Dedifferentiated amniotic fluid mesenchymal stem cell (primary cell): ENCODE data around the gene KDM7A.
"Not testable (repeated sequence)": the region's sequence is repeated elsewhere in the genome, so short reads cannot be mapped to it uniquely, and the experiment has no call there.

Experiments
- DNase-seq: peaks from one replicate; pipeline ENCODE4 v3.0.0-alpha.2; 2016; ENCODE audit errors: extremely low spot score

Gene KDM7A

DNA sequence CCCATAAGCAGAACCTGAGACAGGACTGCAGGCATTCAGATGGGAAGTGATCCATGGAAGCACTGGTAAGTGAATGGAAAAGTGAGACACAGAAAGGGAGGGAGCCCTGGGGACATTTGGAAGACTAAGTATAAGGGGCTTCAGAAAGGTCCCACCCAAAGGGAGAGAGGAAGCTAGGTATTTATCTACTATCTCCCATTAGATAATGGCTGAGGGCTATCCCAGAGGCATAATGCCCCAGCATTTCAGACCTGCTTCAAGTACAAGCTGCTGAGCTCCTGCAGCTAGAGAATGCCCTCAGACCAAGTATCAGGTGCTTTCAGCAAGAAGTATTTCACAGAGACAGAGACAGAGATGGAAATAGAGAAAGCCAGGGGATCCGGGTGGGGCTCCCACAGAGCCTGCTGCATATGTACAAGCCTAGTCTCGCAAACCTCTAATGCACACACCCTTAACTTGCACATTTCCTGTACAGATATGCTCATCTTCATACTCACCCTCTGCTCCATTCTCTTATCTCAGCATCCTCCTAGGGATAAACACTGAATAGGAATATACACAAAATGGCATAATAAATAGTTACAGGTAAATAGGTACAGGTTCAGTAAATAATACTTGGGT lies 20.2 kb downstream of the KDM7A start:
- no peak for DNase-seq

DNA sequence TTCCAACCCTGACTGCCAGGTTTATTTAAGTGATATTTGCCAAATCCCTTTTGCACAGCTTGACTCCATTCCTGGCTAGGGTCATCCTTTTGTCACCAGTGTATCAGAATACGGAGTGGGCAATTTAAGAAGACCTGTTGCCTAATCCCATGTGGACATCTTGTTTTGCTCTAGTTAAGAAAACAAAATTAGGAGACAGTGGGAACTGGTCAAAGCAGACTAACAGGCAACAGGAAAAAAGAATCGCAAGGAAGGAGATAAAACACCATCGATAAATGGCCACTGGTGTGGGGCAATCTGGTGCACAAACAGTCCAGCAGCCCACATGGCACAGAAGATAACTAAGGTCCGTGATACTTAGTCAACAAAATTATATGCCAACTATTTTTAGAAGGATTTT lies 21.4 kb downstream of the KDM7A start:
- no peak for DNase-seq

DNA sequence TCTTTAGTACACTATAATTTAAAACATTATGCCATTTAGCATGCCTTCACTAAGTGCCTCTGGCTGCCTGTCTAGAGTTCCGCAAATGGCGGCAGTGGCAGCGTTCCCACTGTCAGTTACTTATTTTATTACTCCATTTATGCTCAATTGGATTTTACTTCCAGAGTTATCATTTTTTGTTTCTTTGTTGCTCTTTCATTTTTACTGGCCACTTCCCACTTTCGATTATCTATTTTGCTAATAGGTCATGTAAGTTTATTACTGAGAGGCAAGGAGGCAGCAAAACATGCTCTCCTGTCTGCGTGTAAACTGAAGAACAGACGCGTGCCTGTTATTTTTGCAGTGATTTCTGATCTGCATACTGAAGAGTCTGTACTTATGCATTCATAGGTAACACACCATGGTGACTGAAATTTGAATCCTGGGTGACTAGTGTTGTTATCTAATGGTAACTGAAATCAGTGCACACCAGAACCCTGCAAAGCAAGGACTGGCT lies 23.1 kb downstream of the KDM7A start:
- no peak for DNase-seq

DNA sequence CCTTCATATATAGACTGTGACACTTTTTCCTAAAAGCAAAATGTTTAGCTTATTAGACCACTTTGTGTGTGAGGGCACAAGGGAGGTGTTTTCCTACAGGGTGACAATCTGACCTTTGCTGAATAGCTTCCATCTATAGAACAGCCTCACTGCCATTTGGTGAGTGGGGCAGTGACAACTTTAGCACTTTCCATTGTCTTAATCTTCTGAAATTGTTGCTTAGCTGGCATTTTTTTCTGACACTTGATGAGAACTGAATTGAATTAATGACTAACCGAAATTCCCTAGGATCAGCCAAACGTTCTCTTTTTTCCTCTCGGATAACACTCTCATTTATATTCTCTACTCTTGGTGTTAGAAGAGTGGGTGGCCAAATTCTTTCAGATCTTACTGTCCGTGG lies 30.2 kb downstream of the KDM7A start:
- DNase-seq = no peak

DNA sequence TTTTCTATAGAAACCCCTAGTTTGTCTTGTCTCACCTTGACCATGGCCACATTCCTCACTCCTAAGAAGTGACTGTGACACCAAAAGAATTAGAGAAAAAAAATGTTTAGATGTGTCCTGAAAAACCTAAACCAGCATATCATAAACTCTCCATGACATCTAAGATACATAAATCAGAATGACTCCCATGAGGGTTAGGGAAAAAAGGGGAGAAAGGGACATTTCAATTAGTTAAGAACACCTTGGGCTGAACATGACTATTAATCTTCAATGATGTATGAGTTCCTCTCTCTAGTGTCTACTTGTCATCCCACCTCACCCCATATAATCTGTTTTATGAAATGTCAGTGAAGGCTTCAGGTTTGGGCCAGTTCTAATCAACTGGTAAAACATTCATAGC lies 31.1 kb downstream of the KDM7A start:
- DNase-seq = no peak

DNA sequence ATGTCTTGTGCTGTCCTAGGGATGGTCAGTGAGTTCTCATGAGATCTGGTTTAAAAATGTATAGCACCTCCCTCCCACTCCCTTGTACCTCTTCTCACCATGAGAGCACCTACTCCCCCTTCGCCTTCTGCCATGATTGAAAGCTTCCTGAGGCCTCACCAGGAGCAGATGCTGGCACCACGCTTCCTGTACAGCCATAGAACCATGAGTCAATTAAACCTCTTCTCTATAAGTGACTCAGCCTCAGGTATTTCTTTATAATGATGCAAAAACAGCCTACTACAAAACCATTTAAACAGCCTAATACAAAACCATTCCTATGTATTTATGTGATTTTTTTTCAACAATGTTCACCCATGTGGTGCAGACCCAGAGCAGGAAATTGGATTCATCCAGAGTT lies 32.0 kb downstream of the KDM7A start:
- DNase-seq = no peak

DNA sequence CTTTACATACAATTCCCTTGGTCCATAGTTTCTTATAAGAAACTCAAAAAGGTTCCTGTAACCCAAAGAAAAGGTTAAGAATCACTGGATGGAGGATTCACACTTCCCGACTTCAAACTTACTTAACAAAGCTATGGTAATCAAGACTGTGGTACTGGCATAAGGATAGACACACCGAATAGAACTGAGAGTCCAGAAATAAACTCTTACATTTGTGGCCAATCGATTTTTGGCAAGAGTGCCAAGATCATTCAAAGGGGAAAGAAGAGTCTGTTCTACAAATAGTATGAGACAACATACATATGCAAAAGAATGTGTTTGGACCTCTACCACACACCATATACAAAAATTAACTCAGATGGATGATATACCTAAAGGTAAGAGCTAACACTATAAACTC lies 32.8 kb downstream of the KDM7A start:
- no peak for DNase-seq

DNA sequence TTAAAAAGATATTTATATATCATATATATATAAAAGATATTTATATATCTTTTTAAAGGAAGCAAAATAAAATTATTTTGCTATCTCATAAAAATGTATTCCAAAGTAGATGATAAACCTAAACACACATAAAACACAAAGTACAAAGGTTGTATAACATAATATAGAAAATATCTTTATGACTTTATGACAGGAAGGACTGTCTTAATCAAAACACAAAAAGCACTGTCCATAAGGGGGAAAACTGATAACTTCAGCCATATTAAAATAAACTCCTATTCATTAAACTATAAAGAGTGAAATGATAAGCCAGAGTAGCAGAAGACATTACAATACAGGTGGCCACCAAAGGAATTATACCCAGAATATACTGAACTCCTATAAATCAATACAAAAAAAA lies 34.8 kb downstream of the KDM7A start:
- no peak for DNase-seq

DNA sequence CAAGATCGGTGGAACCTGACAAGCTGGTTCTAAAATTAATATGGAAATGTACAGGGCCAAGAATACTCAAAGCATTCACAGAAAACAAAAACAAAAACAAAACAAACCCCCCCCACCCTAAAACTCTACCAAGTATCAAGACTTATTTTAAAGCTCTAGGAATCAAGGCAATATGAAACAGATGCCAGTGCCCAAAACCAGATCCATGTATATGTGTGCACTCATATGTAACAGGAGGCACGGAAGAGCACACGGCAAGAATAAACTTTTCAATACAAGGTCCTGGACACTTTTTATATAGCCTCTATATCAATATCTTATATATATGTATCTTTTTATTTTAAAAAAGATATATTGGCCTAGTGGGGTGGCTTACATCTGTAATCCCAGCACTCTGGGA lies 35.5 kb downstream of the KDM7A start:
- DNase-seq = no peak

DNA sequence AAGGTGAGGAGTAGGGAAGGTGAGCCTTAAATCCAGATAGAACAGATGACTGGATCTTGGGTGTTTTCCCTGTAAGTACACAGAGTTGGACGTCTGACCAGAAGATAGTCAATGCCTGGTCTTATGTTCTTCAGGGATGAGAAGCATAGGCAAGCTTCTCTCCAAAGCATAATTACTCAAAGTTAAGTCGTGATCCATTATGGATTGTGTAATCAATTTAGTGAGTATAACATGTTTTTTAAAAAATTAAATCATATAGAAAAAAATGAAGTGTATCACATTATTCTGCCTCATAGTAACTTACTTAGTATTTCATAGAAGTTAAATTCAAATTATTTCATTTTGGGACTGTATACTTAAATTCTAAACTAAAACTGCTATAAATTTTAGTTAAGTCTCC lies 39.7 kb downstream of the KDM7A start:
- DNase-seq = no peak

DNA sequence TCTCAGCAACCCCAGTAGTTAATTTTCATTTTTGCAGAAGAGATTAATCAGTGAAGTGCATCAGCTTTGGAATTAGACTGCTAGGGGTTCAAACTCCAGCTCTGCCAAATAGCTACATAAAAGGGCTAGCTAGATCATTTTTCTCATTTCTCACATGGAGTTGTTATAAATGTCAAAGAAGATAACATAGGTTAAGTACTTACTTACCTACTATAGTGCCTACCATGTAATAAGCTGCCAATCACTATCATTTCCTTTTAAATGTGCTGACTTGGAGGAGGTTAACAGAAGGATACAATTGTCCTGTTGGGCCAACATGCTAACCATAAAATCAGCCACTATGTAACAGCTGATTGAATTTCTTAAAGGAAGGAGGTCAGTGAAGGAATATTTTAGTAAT lies 40.7 kb downstream of the KDM7A start:
- DNase-seq = no peak

DNA sequence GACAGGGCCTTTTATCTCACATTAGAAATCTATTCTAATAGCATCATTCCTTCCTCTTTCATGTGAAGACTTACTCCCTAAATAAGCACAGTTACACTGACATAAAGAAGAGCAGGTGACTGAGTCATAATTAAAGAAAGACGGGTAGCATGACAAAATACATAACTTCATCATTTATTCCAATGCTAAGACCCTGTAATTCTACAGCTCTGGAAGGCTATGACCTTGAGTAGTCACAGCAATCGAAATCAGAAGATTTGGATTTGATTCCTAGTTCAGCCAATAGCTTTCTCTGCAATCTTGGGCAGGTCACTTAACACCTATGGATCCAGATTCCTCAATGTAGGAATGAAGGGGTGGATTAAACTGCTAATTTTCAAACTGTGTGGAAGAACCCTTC lies 42.7 kb downstream of the KDM7A start:
- no peak for DNase-seq

DNA sequence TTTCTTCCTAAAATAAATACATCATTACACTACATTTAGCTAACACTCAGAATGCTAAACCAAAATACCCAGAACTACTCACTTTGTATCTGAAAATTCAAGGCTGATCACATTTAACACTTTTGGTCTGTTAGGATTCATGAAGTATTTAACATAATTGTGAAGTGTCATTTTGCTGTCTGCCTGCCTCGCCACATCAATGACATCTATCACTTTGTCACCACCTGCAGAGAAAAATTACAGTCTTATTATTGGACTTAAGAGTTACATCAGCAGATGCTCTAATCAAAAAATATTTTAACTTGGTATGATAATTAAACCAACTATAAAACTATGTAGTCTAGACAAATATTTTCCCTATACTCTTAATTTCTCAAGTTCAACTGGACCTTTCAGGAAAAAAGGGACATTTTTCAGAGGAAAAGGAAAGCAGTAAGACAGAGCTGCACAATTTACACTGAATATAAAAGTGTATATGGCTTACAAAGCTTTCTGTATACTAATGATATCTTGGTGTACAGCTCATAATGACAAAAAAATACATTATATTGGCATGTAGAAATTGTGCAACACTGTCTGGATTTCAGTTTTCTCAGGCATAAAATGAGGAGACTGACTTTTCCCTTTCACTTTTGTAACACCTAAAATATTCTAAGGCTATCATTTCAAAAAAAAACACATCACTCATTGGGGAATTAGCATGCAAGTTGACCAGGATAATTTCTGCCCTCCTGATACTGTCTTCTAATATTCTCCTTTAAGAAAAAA lies 49.2 kb downstream of the KDM7A start:
- DNase-seq = no peak

DNA sequence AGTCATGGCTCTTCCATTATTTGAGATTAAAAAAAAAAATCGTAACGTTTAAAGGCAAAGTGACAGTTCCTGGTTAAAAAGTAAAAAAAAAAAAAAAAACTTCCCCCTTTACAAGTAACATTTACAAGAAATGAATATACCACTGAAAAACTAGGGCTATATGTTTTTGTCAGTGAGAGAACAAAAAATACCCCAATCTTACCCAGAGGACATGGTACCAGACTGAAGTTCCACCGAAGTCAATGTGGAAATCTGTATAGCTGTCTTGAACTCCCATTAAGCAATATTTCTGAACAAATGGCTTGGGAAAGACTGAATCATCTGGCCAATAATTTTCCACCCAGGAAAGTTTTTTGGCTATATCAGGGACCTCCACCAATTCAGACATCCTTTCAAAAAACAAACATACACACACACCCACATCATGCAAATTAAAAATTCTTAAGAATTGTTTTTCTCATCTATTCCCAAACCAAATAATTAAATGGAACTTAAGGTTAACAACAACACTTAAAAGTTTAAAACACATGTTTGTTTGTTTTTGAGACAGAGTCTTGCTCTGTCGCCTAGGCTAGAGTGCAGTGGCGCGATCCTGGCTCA lies 50.2 kb downstream of the KDM7A start:
- no peak for DNase-seq

DNA sequence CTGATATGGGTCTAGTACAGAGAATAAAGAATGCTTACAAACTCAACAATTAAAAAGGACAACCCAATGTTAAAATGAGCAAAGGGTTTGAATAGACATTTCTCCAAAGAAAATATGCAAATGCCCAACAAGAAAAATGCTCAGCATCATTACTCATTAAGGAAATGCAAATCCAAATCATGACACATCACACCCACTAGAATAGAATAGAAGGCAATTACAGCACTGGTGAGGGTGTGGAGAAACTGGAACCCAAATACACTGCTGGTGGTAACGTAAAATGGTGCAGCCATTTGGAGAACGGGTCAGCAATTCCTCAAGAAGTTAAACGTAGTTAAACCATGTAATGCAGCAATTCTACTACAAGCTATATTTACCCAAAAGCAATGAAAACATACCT lies 53.8 kb downstream of the KDM7A start:
- DNase-seq = no peak

DNA sequence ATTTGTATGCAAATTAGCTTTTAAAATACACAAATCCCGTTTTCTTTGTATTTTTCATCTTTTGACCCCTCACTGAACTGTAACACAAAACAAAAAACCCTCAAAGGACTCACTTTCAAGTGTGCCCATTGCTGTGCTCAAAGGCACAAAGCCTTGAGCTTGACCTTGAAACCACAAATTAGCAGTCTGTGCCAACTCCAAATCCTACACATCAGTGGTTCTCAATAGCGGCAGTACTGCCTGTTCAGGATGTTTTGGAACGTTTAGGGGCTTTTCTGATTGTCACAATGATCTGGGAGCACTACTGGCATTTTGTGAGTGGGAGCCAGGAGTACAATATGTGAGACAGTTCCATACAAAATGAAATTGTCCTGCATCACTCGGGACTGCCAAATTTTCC lies 55.5 kb downstream of the KDM7A start:
- DNase-seq = no peak

DNA sequence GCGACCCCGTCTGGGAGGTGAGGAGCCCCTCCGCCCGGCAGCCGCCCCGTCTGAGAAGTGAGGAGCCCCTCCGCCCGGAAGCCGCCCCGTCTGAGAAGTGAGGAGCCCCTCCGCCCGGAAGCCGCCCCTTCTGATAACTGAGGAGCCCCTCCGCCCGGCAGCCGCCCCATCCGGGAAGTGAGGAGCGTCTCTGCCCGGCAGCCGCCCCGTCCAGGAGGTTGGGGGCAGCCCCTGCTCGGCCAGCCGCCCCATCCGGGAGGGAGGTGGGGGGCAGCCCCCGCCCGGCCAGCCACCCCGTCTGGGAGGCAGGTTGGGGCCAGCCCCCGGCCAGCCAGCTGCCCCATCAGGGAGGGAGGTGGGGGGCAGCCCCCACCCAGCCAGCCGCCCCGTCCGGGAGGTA lies 62.0 kb downstream of the KDM7A start:
- DNase-seq = not testable (repeated sequence)

DNA sequence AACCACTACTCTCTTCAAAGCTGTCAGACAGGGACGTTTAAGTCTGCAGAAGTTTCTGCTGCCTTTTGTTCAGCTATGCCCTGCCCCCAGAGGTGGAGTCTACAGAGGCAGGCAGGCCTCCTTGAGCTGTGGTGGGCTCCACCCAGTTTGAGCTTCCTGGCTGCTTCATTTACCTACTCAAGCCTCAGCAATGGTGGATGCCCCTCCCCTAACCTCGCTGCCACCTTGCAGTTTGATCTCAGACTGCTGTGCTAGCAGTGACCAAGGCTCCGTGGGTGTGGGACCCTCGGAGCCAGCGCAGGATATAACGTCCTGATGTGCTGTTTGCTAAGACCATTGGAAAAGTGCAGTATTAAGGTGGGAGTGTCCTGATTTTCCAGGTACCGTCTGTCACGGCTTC lies 68.0 kb downstream of the KDM7A start:
- not testable (repeated sequence) for DNase-seq

DNA sequence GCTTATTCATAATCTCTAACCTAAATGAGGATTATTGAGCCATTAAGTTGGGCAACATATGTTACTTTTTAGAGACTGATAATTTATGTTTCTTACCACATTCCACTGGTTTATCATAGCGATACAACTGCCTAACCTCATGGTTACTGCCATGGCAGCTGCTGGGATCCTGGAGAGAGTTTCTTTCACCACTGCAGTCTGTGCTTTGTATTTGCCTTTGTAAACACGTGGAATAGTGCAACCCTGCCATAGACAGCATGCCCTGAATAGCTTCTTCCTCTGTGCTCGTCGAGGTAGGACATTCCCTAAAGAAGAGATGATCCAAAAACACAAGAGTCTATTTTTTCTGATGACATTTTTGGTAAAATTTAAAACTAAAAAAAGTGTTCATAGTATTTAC lies 80.3 kb downstream of the KDM7A start:
- DNase-seq = no peak

DNA sequence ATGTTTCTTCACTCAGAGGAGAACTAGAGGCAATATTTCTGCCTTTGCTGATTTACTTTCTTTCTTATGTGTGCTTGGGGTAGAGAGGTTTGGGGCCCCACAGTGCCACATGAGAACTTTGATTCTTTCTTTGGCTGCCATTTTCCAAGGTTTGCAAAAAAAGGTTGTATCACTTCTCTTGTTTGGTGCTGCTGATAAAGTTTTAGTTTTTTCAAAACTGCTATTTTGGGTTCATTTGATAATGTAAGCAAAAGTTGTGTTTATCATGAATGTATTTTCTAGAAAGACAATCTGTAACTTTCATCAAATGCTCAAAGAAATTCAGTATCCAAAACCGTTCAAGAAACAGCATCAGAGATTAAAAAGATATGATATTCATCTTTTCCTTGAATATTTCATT lies 83.4 kb downstream of the KDM7A start:
- DNase-seq = no peak

DNA sequence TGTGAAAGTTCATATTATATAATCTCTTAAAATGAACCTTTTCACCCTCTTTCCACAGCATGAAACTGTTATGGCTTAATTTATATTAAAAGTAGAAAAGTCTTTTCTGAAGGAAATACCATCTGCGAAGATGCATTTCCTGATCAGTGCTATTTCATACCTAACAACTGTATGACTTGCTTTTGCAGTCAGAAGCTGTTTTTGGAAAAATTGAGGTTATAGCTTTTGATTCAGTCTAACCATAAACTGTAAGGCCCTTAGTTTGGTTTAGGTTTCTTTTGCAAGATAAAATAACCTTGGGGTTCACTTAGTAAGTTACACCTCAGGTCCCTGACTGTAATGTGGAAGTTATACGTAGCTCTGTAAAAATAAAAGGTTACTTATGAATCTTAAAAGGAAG lies 91.3 kb downstream of the KDM7A start:
- DNase-seq = no peak

DNA sequence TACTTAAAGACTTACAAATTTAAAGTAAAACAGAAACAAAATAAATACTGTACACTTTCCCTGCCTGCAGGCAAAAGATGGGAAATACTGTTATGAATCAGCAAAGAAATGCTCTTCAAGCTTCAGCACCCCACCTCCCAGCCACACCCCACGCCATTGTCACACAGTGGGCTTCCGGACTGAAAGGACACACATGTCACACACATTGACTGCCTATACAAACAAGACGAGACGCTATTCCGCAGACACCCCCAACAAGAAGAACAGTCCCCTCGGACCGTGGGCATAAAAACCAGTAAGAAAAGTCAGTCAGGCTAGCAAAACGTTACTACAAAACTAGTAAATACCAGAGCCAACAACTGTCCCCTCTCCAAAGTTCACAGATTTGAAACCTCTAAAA lies 91.8 kb downstream of the KDM7A start:
- DNase-seq = no peak

DNA sequence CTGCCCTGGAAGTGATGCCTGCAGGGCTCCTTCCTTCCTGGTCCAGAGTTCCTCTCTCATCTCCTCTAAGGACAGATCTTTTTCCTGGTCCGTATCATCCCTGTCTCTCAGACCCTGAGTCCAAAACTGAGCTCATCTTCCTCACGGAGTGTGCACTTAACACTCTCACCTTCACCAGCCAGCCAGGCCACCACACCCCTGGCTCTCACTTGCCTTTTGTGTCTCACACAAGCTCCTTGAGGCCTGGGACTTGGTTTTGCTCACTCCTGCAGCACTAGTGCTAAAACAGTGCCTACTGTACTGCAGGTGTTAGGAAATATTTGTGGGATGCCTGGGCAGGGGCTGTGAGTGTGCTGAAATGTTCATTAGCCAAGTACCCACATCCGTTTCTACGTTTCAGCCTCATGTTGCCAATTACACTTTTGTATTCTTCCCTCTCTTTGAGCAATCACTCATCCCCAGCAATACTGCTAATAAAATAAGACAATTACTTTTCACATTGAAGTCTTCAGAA lies 92.6 kb downstream of the KDM7A start:
- DNase-seq = no peak
